ENCODE results near the gene OR10AD1.

OR10AD1 gene

DNA sequence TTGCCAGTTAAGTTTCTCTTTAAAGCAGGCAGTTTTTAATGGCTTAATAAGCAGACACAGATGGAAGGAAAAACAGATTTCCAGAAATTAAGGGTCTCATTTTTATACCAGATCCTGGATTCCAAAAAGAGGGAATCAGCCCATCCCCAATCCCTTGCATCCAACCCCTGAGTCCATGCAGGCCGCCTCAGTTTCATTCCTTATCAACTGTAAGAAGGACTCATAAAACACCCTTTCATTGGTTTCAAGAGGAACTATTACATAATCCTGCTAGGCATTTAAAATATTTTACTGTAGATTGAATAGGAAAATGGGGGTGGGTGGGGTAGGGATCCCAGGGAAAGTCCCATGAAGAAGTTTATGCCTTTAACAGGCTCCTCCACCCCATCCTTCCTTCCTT, 10.2 kb downstream of the OR10AD1 start:
- no peak overlapping the region for H3K4me3 ChIP-seq (ENCODE audit: low read depth, low read length)
- no peak for DNase-seq (ENCODE audit: low read depth)
- TF ChIP-seq, protein P1, sequence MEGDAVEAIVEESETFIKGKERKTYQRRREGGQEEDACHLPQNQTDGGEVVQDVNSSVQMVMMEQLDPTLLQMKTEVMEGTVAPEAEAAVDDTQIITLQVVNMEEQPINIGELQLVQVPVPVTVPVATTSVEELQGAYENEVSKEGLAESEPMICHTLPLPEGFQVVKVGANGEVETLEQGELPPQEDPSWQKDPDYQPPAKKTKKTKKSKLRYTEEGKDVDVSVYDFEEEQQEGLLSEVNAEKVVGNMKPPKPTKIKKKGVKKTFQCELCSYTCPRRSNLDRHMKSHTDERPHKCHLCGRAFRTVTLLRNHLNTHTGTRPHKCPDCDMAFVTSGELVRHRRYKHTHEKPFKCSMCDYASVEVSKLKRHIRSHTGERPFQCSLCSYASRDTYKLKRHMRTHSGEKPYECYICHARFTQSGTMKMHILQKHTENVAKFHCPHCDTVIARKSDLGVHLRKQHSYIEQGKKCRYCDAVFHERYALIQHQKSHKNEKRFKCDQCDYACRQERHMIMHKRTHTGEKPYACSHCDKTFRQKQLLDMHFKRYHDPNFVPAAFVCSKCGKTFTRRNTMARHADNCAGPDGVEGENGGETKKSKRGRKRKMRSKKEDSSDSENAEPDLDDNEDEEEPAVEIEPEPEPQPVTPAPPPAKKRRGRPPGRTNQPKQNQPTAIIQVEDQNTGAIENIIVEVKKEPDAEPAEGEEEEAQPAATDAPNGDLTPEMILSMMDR (IDR thresholded peaks at IDR 0.05; ENCODE audit: control insufficient read depth, extremely low read depth, insufficient read depth), result no peak

DNA sequence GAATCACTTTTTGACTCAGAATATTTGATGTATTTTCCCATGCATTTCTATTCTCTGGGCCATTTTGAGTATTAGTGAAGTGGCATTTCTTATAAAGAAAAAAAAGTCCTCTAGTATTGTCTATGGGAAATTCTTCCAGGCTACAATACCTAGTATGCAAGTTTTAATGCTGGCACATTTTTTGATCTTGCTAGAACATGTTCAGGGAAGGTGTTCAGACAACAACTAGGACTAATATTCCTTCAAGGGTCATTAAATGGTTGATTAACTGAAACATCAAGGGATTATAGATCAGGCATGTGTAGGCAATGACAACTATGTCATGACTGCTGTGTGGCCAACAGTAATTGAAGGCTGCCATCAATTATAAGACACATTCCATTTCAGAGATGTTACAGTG, 12.0 kb downstream of the OR10AD1 start:
- no peak for DNase-seq (ENCODE audit: low read depth)
- TF ChIP-seq, protein P1 (IDR thresholded peaks at IDR 0.05; ENCODE audit: control insufficient read depth, extremely low read depth, insufficient read depth), result no peak
- H3K4me3 ChIP-seq (ENCODE audit: low read depth, low read length), result no peak overlapping the region

DNA sequence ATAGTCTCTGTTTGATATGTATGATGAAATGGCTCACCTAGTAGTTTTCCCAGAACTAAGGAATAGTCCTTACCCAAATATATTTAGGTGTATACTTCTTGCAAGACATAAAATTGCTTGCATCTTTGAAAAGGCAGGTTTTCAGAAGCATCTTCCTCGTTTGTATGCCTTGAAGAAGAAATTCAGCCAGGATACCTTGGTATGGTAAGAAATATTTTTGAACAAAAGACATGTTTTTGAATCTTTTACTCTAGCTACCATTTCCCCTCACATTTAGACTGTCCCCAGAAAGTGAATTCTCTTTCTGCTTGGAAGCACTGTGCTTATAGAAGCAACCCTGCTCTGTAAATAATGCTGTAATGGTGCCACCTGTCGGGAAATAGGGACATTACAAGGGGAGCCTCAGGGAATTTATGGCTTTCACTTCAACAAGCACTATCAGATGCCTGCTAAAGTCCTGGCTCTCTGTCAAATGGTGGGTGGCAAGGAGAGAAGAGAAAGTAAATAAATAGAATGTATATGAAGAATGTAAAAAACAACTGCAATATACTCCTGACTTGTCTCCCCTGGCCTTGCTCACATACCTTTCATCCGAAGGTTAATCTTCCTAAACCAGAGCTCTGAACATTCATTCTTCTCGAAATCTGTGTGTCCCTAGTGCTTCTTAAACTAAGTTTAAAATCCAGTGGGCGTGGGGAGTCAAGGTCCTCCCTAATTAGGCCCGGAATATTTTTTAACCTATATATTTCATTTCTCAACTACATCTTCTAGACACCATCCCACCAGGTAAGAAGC, 13.6 kb downstream of the OR10AD1 start:
- no peak overlapping the region for H3K4me3 ChIP-seq (ENCODE audit: low read depth, low read length)
- peak; percentile 52 for DNase-seq (ENCODE audit: low read depth)
- TF ChIP-seq, protein P1 (IDR thresholded peaks at IDR 0.05; ENCODE audit: control insufficient read depth, extremely low read depth, insufficient read depth), result peak; percentile 88

DNA sequence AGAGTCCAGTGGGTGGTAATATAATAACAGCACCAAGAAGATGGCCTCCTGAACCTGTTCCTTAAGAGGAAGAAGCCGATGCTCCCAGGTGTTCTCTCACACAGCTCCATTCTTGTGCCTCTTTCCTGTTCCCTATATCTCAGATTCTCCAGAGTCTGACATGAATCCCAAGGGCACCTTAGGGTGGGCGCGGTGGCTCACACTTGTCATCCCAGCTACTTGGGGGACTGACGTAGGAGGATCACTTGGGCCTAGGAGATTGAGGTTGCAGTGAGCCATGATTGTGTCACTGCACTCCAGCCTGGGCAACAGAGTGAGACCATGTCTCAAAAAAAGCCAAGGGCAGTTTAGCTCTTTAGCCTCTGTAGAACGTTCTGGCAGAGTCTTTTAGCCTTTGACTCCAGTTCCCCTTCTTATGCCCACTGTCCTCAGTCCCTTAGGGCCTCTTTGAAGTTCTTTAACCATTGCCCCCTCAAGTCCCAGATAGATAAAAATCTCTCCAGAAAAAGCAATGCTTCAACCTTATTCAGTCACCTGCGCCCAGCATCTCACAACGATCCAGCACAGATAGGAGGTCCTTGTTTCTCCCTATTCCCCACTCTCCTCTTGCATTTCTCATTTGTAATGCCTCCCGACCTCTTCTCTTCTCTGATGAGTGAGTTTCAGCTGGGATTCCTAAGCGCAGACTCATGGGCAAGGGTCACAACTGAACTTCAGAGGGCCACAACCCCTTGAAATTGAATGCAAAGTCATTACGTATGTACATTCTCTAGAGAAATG, 15.0 kb downstream of the OR10AD1 start:
- DNase-seq (ENCODE audit: low read depth), result no peak
- H3K4me3 ChIP-seq (ENCODE audit: low read depth, low read length), result no peak overlapping the region

DNA sequence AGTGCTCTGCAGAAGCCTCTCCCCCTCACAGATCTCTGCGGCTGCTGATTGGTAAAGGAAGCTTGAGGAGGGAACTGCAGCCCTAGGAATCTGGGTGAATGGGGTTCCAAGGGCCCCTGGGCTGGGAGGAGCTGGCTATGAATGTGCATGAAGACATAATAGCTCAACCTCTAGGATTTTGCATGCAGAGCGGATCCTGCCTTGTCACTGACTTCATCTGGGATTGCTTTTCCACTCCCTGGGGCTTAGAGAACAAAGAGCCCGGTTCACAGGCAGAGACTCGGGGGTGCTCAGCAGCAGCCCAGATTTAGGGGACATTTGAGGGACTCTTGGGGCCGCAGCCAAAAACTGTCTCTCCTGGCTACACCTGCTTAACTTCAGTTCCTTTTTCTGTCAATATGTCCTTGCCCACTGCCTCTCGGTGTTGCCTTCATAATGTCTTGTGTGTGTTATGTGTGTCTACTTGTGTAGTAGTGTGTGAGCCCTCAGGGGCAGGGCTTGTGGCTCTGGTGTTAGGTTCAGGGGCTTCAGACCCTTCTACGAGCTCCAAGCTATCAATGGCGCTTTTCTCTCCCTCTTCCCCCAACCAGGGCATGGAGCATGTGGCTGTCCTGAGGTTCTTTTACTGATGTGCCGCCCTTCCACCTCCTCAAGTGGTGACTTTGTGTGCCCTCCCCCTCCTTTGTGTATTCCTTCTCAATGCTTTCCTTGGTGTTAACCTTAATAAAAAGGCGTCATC, 17.7 kb downstream of the OR10AD1 start:
- no peak for DNase-seq (ENCODE audit: low read depth)
- no peak overlapping the region for H3K4me3 ChIP-seq (ENCODE audit: low read depth, low read length)
- TF ChIP-seq, protein P1 (IDR thresholded peaks at IDR 0.05; ENCODE audit: control insufficient read depth, extremely low read depth, insufficient read depth), result no peak

More for the DNA sequence above, 15.0 kb downstream of the OR10AD1 start:
- TF ChIP-seq, protein P1 (IDR thresholded peaks at IDR 0.05; ENCODE audit: control insufficient read depth, extremely low read depth, insufficient read depth), result no peak

DNA sequence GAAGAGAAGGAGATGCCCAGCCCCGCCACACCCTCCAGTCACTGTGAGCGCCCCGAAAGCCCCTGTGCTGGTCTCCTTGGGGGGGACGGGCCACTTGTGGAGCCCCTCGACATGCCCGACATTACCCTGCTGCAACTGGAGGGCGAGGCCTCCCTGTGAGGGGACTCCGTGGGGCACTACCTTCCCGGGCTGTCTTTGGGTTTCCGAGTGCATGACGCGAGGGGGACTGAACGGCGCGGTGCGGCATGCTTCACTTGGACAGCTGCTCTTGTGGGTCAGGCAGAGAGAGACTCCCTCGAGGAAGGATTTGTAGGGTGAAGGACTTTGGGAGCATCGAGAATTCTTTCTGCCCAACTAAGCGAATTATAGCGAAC, 18.6 kb downstream of the OR10AD1 start:
- TF ChIP-seq, protein P1 (IDR thresholded peaks at IDR 0.05; ENCODE audit: control insufficient read depth, extremely low read depth, insufficient read depth), result no peak
- no peak for DNase-seq (ENCODE audit: low read depth)

More for the DNA sequence above, 18.6 kb downstream of the OR10AD1 start:
- H3K4me3 ChIP-seq (ENCODE audit: low read depth, low read length), result no peak overlapping the region

Data from LNCaP clone FGC (cell line).